Ishikawa (cell line): Measurements from ENCODE around the gene LFNG.

Source experiments
- CEBPB ChIP-seq: IDR thresholded peaks from 2 replicates; pipeline ENCODE4 v1.6.1; 2012
- CREB1 ChIP-seq: IDR thresholded peaks from 2 replicates; pipeline ENCODE4 v1.6.1; 2012; ENCODE audit warnings: low read depth
- EGR1 ChIP-seq: IDR thresholded peaks from 2 replicates; pipeline ENCODE4 v1.6.1; 2012
- EP300 ChIP-seq: IDR thresholded peaks from 2 replicates; pipeline ENCODE4 v1.6.1; 2012; ENCODE audit warnings: borderline replicate concordance
- FOXM1 ChIP-seq: IDR thresholded peaks from 2 replicates; pipeline ENCODE4 v1.6.1; 2012; ENCODE audit warnings: low read depth, borderline replicate concordance
- MAX ChIP-seq: IDR thresholded peaks from 2 replicates; pipeline ENCODE4 v1.6.1; 2012
- NFIC ChIP-seq: IDR thresholded peaks from 2 replicates; pipeline ENCODE4 v1.6.1; 2012
- RAD21 ChIP-seq: IDR thresholded peaks from 2 replicates; pipeline ENCODE4 v1.6.1; 2012; ENCODE audit warnings: low read depth
- REST ChIP-seq: IDR thresholded peaks from 2 replicates; pipeline ENCODE4 v1.6.1; 2012; ENCODE audit warnings: low read depth, mild to moderate bottlenecking
- TAF1 ChIP-seq: IDR thresholded peaks from 2 replicates; pipeline ENCODE4 v1.6.1; 2012; ENCODE audit warnings: low read depth, mild to moderate bottlenecking
- TCF12 ChIP-seq: IDR thresholded peaks from 2 replicates; pipeline ENCODE4 v1.6.1; 2012; ENCODE audit warnings: low read depth
- TEAD4 ChIP-seq: IDR thresholded peaks from 2 replicates; pipeline ENCODE4 v1.6.1; 2012
- YY1 ChIP-seq: IDR thresholded peaks from 2 replicates; pipeline ENCODE4 v1.6.1; 2012; ENCODE audit warnings: low read depth
- ZBTB7A ChIP-seq: IDR thresholded peaks from 2 replicates; pipeline ENCODE4 v1.6.1; 2012; ENCODE audit warnings: low read depth
- TF ChIP-seq, protein P1 (sequence below): IDR thresholded peaks from 2 replicates; pipeline ENCODE4 v1.6.1; 2012

The LFNG gene

DNA sequence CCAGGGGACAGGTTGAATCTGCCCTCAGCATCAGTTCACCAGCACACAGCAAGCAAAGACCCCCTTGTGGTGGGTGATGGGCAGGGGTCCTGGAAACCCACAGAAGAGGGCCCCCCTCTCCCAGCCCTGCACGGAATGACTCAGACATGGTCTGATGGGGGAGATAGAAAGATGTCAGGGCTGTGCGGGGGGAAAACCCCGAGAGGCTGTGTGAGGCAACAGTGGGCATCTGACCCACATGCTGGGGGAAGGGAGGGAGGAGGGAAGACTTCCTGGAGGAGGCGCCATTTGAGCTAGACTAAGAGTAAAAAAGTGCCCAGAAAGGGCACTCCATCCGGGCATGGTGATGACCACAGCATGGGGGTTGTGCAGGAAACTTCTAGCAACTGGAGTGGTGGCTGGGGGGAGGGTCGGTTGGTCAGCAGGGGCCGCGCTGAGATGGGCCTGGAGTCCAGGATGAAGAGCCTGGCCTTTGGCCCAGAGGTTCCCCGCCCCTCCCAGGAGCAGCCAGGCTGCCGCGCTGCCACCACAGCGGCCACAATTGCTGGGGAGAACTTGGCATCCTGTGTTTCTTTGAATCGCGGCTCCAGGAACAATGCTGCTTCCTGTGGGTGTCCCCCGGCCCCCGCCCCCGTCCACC lies 2.5 kb downstream of the LFNG start:
- TF ChIP-seq NFIC (no peak), EGR1 (no peak), TAF1 (no peak), FOXM1 (no peak), YY1 (no peak), RAD21 (no peak), CEBPB (no peak), TCF12 (no peak), EP300 (no peak), REST (no peak), ZBTB7A (no peak; the same call in 1 of the 2 replicates), MAX (no peak), CREB1 (no peak), TEAD4 (no peak)
- TF ChIP-seq, protein P1, sequence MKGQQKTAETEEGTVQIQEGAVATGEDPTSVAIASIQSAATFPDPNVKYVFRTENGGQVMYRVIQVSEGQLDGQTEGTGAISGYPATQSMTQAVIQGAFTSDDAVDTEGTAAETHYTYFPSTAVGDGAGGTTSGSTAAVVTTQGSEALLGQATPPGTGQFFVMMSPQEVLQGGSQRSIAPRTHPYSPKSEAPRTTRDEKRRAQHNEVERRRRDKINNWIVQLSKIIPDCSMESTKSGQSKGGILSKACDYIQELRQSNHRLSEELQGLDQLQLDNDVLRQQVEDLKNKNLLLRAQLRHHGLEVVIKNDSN = no peak

- peak; percentile 89 for TF ChIP-seq EGR1
- TF ChIP-seq ZBTB7A = no peak
- no peak for TF ChIP-seq EP300
- TF ChIP-seq YY1 = no peak
- TF ChIP-seq TCF12 = peak; percentile 30
- TF ChIP-seq TEAD4 = peak; percentile 89
- TF ChIP-seq REST = no peak
- peak; percentile 25 for TF ChIP-seq NFIC
- TF ChIP-seq, protein P1 = no peak
- no peak; the same call in 1 of the 2 replicates for TF ChIP-seq RAD21
Measured at GRCh38 chr7:2522780-2523433, 3.3 kb downstream of the LFNG start.

GRCh38 chr7:2523461-2523936 lies 3.9 kb downstream of the LFNG start:
- TF ChIP-seq EP300 (peak; percentile 58), TCF12 (peak; percentile 53; the same call in 1 of the 2 replicates), REST (no peak), RAD21 (no peak), YY1 (no peak), MAX (peak; percentile 54), EGR1 (no peak; the same call in 1 of the 2 replicates), TAF1 (no peak), ZBTB7A (peak; percentile 95), FOXM1 (no peak), TEAD4 (peak; percentile 69; the same call in 1 of the 2 replicates), CEBPB (no peak), CREB1 (no peak), NFIC (peak; percentile 49)
- TF ChIP-seq, protein P1 = peak; percentile 13; the same call in 1 of the 2 replicates
